H9 (cell line): Measurements from ENCODE around the gene DAP3. TPM values are rescaled to one million over a fixed set of nuclear protein-coding genes. Genes with fewer than 3 reads are reported as not detected.

Experiments
- DNase-seq: peaks from one replicate; pipeline ENCODE4 v3.0.0-alpha.2; 2017
- H2AFZ ChIP-seq: one replicate; pipeline ENCODE4 v1.6.1; 2013; ENCODE audit warnings: mild to moderate bottlenecking, low read length, control low read depth, moderate library complexity
- H2AK5ac ChIP-seq: 2 replicates; pipeline ENCODE4 v1.6.1; 2013; ENCODE audit warnings: low read length, control low read depth, mixed read lengths; ENCODE audit not compliant: insufficient read length
- H2BK120ac ChIP-seq: one replicate; pipeline ENCODE4 v1.6.1; 2013; ENCODE audit warnings: low read depth, mild to moderate bottlenecking, low read length, control low read depth, inconsistent platforms; ENCODE audit not compliant: poor library complexity, severe bottlenecking
- H2BK12ac ChIP-seq: 2 replicates; pipeline ENCODE4 v1.6.1; 2013; ENCODE audit warnings: low read length, control low read depth, mixed read lengths, low read depth; ENCODE audit not compliant: insufficient read length
- H2BK15ac ChIP-seq: 2 replicates; pipeline ENCODE4 v1.6.1; 2013; ENCODE audit warnings: low read depth, low read length, control low read depth
- H2BK20ac ChIP-seq: one replicate; pipeline ENCODE4 v1.6.1; 2013; ENCODE audit warnings: low read depth, mild to moderate bottlenecking, low read length, control low read depth, inconsistent platforms; ENCODE audit not compliant: poor library complexity, severe bottlenecking
- H2BK5ac ChIP-seq: 2 replicates; pipeline ENCODE4 v1.6.1; 2013; ENCODE audit warnings: low read length, control low read depth, mixed read lengths; ENCODE audit not compliant: insufficient read length
- H3K14ac ChIP-seq: 2 replicates; pipeline ENCODE4 v1.6.1; 2013; ENCODE audit warnings: low read length, control low read depth; ENCODE audit not compliant: insufficient read depth
- H3K18ac ChIP-seq: 2 replicates; pipeline ENCODE4 v1.6.1; 2013; ENCODE audit warnings: low read depth, mild to moderate bottlenecking, mixed read lengths, low read length, control low read depth; ENCODE audit not compliant: insufficient read length
- H3K23ac ChIP-seq: 2 replicates; pipeline ENCODE4 v1.6.1; 2013; ENCODE audit warnings: low read length, control low read depth, mixed read lengths, low read depth; ENCODE audit not compliant: insufficient read length
- H3K23me2 ChIP-seq: 2 replicates; pipeline ENCODE4 v1.6.1; 2013; ENCODE audit warnings: low read depth, mild to moderate bottlenecking, mixed read lengths, low read length, control low read depth; ENCODE audit not compliant: insufficient read length, poor library complexity, severe bottlenecking
- H3K27ac ChIP-seq: 2 replicates; pipeline ENCODE4 v1.5.1; 2013; ENCODE audit warnings: low read length, control low read depth, mixed read lengths, low read depth; ENCODE audit not compliant: insufficient read length
- H3K27me3 ChIP-seq: 2 replicates; pipeline ENCODE4 v1.6.1; 2013; ENCODE audit warnings: low read length, control low read depth, inconsistent platforms; ENCODE audit not compliant: insufficient read depth
- H3K4ac ChIP-seq: 2 replicates; pipeline ENCODE4 v1.6.1; 2013; ENCODE audit warnings: low read depth, mild to moderate bottlenecking, control low read depth, inconsistent platforms, low read length, moderate library complexity
- H3K4me1 ChIP-seq: 2 replicates; pipeline ENCODE4 v1.6.1; 2013; ENCODE audit warnings: low read length, control low read depth, inconsistent platforms; ENCODE audit not compliant: insufficient read depth
- H3K4me2 ChIP-seq: 2 replicates; pipeline ENCODE4 v1.6.1; 2013; ENCODE audit warnings: low read length, control low read depth, mixed read lengths; ENCODE audit not compliant: insufficient read length, insufficient read depth
- H3K56ac ChIP-seq: 2 replicates; pipeline ENCODE4 v1.6.1; 2013; ENCODE audit warnings: low read depth, mild to moderate bottlenecking, mixed read lengths, low read length, control low read depth; ENCODE audit not compliant: insufficient read length
- H3K79me1 ChIP-seq: 2 replicates; pipeline ENCODE4 v1.6.1; 2013; ENCODE audit warnings: low read depth, mild to moderate bottlenecking, moderate library complexity, low read length, control low read depth, inconsistent platforms; ENCODE audit not compliant: insufficient read depth, poor library complexity, severe bottlenecking
- H3K79me2 ChIP-seq: 2 replicates; pipeline ENCODE4 v1.6.1; 2013; ENCODE audit warnings: low read length, control low read depth, inconsistent platforms; ENCODE audit not compliant: insufficient read depth
- H3K9ac ChIP-seq: 2 replicates; pipeline ENCODE4 v1.6.1; 2013; ENCODE audit warnings: low read length, control low read depth, mixed read lengths; ENCODE audit not compliant: insufficient read length; ENCODE audit errors: extremely low read depth
- H3K9me3 ChIP-seq: one replicate; pipeline ENCODE4 v1.6.1; 2013; ENCODE audit warnings: low read depth, low read length, inconsistent platforms; ENCODE audit not compliant: control insufficient read depth
- H3T11ph ChIP-seq: one replicate; pipeline ENCODE4 v1.6.1; 2013; ENCODE audit warnings: mild to moderate bottlenecking, low read length, control low read depth, inconsistent platforms
- H4K20me1 ChIP-seq: one replicate; pipeline ENCODE4 v1.6.1; 2013; ENCODE audit not compliant: control insufficient read depth, insufficient read length, insufficient read depth
- H4K5ac ChIP-seq: 2 replicates; pipeline ENCODE4 v1.6.1; 2013; ENCODE audit warnings: low read depth, mild to moderate bottlenecking, mixed read lengths, low read length, control low read depth; ENCODE audit not compliant: insufficient read length
- H4K8ac ChIP-seq: replicated peaks from 2 replicates; pipeline ENCODE4 v1.6.1; 2013; ENCODE audit warnings: low read length, control low read depth, mixed read lengths, low read depth; ENCODE audit not compliant: insufficient read length
- H4K91ac ChIP-seq: 2 replicates; pipeline ENCODE4 v1.6.1; 2013; ENCODE audit warnings: low read depth, mild to moderate bottlenecking, moderate library complexity, mixed read lengths, low read length, control low read depth; ENCODE audit not compliant: insufficient read length
- H3K27ac Mint-ChIP-seq, 3 experiments: 2 replicates in 2 of 3; 3 replicates in 1 of 3; pipeline ENCODE4 v1.8.0; 2020 to 2021; ENCODE audit warnings: mixed read lengths in 3 of 3, mild to moderate bottlenecking in 1 of 3, moderate library complexity in 1 of 3
- H3K27me3 Mint-ChIP-seq: 2 replicates; pipeline ENCODE4 v1.8.0; 2021; ENCODE audit warnings: low read depth, mild to moderate bottlenecking, moderate library complexity, mixed read lengths
- H3K36me3 Mint-ChIP-seq, 3 experiments: 2 replicates in 2 of 3; 3 replicates in 1 of 3; pipeline ENCODE4 v1.8.0; 2020 to 2021; ENCODE audit warnings: low read depth in 3 of 3, mixed read lengths in 3 of 3; ENCODE audit not compliant: insufficient read depth in 1 of 3
- H3K4me1 Mint-ChIP-seq, 2 experiments: 2 replicates each; pipeline ENCODE4 v1.8.0; 2020; ENCODE audit warnings: mixed read lengths in 2 of 2
- H3K4me3 Mint-ChIP-seq, 2 experiments: 2 replicates in 1 of 2; 3 replicates in 1 of 2; pipeline ENCODE4 v1.8.0; 2020 to 2021; ENCODE audit warnings: mild to moderate bottlenecking in 2 of 2, mixed read lengths in 2 of 2, moderate library complexity in 1 of 2
- H3K9me3 Mint-ChIP-seq, 2 experiments: 2 replicates in 1 of 2; 3 replicates in 1 of 2; pipeline ENCODE4 v1.8.0; 2020; ENCODE audit warnings: mild to moderate bottlenecking in 2 of 2, mixed read lengths in 2 of 2, moderate library complexity in 1 of 2
- total RNA-seq: library from RNA; stranded (reverse); gene quantifications from 2 replicates; pipeline ENCODE4 v1.2.1, GENCODE V29; 2021
- TF ChIP-seq, protein P1 (sequence below): fragments of 200-600 bp; sonication (generic); conservative IDR thresholded peaks from 3 replicates; pipeline ENCODE4 v1.8.0; 2021; ENCODE audit warnings: antibody characterized with exemption, mild to moderate bottlenecking

The DAP3 gene
- total RNA-seq, 1 experiment from 2014 or later: 114 TPM

GRCh38 chr1:155696524-155696923, 7.6 kb downstream of the DAP3 start:
- no peak overlapping the region for H3K9ac ChIP-seq
- H2BK12ac ChIP-seq: no peak overlapping the region
- H3T11ph ChIP-seq: no peak overlapping the region
- H2AK5ac ChIP-seq: no peak overlapping the region
- H3K14ac ChIP-seq: no peak overlapping the region
- 0 out of 2 replicates have a peak, but pooled peaks cover 3% of the 10 kb centered on the region for H3K4me1 ChIP-seq
- H2BK15ac ChIP-seq: no peak overlapping the region
- no peak overlapping the region for H3K4ac ChIP-seq
- H3K23me2 ChIP-seq: no peaks in the 10 kb centered on the region
- H3K23ac ChIP-seq: no peak overlapping the region
- H3K18ac ChIP-seq: no peak overlapping the region
- H2AFZ ChIP-seq: no peak overlapping the region
- H4K20me1 ChIP-seq: no peaks in the 10 kb centered on the region
- H2BK20ac ChIP-seq: no peak overlapping the region
- peaks cover 56 to 61% (median 59%) of the 10 kb centered on the region in 3 experiments for H3K36me3 Mint-ChIP-seq
- H2BK5ac ChIP-seq: no peak overlapping the region
- peaks cover 6% of the 10 kb centered on the region for H3K79me1 ChIP-seq
- H4K5ac ChIP-seq: no peak overlapping the region
- H4K8ac ChIP-seq: no peak overlapping the region
- peaks cover 27 to 35% of the 10 kb centered on the region in 2 experiments for H3K9me3 Mint-ChIP-seq
- H3K56ac ChIP-seq: no peak overlapping the region
- H2BK120ac ChIP-seq: no peak overlapping the region
- H4K91ac ChIP-seq: no peak overlapping the region
- no peaks in the 10 kb centered on the region for H3K27me3 Mint-ChIP-seq
- no peaks in the 10 kb centered on the region for H3K9me3 ChIP-seq
- no peak for DNase-seq
- no peak overlapping the region for H3K27ac ChIP-seq
- no peak overlapping the region for H3K4me2 ChIP-seq
- peak overlapping the region in 1 of 3 experiments; percentile 2; a peak in 1 of 7 replicates for H3K27ac Mint-ChIP-seq
- peaks cover 35 to 41% of the 10 kb centered on the region in 2 experiments for H3K4me1 Mint-ChIP-seq
- H3K4me3 Mint-ChIP-seq: no peak overlapping the region
- H3K27me3 ChIP-seq: no peaks in the 10 kb centered on the region
- TF ChIP-seq, protein P1, sequence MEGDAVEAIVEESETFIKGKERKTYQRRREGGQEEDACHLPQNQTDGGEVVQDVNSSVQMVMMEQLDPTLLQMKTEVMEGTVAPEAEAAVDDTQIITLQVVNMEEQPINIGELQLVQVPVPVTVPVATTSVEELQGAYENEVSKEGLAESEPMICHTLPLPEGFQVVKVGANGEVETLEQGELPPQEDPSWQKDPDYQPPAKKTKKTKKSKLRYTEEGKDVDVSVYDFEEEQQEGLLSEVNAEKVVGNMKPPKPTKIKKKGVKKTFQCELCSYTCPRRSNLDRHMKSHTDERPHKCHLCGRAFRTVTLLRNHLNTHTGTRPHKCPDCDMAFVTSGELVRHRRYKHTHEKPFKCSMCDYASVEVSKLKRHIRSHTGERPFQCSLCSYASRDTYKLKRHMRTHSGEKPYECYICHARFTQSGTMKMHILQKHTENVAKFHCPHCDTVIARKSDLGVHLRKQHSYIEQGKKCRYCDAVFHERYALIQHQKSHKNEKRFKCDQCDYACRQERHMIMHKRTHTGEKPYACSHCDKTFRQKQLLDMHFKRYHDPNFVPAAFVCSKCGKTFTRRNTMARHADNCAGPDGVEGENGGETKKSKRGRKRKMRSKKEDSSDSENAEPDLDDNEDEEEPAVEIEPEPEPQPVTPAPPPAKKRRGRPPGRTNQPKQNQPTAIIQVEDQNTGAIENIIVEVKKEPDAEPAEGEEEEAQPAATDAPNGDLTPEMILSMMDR: no peak
- H3K79me2 ChIP-seq: peaks cover 23% of the 10 kb centered on the region; the same call in 1 of the 2 replicates
